ENCODE measurements around the gene SLC2A9. TPM values are rescaled to one million over a fixed set of nuclear protein-coding genes. Genes with fewer than 3 reads are reported as not detected.
"Not testable (repeated sequence)": the region's sequence is repeated elsewhere in the genome, so short reads cannot be mapped to it uniquely, and the experiment has no call there.

Gene SLC2A9
- polyA plus RNA-seq, 4 donors: 9.2 to 10.6 (median 10.3) TPM

DNA sequence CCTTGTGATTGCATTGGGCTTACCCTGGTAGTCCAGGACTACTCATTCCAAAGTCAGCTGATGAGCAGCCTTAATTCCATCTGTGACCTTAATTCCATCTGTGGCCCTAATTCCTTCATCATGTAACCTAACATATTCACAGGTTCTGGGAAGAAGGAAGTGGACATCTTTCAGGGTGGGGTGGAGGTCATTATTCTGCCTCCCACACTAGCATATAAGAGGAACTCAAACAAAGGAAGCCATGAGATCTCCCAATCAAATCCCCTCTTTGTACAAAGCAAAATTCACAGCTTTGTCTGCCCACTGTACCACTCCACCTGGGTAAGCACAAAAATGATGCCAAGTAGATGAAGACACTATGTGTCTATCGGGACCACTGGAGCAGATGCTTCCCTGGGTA is 87.3 kb downstream of the SLC2A9 start:
- DNase-seq (ENCODE audit: low read depth in 4 of 4, low spot score in 3 of 4): no peak

DNA sequence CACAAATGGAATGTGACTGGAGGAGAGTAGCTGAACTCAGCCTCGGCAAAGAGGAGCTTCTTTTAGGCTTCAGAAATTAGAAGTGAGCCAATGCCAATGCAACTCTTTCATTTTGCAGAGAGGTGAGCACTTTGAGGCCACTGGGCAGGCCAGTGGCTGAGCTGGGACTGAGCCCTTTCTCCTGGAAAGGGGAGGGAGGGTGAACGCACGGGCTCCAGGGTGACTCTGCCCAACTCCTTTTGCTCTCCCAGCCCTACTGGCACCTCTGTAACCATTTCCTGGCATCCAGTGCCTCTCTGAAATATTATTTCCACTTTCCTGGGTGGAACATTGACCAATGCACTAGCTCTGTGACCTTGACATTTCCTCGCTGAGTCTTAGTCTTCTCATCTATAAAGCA is 88.1 kb downstream of the SLC2A9 start:
- DNase-seq (ENCODE audit: low read depth in 4 of 4, low spot score in 3 of 4): no peak

DNA sequence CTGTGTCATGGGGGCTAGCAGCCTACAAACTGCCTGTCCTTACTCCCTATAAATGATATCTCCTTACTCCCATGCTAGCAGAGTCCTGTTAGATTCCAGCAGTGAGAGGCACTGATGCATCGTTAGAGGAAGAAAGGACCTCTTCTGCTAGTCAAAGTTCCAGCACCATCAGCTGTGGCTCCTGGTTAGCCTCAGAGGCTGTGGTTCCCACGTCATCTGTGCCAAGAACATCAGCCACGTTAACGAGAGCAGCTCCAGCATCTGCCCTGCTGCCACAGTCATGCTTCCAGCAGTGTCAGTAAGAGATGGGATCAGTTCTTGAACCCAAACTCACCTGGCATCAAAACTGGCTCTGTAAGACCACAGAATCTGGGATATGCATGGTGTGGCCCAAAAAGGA is 88.5 kb downstream of the SLC2A9 start:
- DNase-seq (ENCODE audit: low read depth in 4 of 4, low spot score in 3 of 4): no peak

DNA sequence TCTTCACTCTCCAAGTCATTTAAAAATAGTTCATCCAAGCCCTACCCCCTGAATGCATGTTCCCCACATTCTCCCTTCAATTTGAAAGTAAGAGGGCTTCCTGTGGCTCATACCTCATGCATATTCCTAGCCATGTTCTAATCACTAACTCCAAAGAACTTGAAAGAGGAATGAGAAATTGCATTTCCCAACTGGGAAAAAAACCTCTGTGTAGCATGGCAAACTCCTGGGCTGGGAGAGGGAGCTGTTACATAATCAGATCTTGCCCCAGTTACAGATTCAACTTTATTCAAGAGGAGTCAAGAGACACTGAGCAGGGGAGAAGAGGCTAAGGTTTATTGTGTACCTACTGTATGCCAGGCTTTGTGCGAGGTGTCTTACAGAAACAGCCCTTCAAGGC is 90.2 kb downstream of the SLC2A9 start:
- no peak for DNase-seq (ENCODE audit: low read depth in 4 of 4, low spot score in 3 of 4)

DNA sequence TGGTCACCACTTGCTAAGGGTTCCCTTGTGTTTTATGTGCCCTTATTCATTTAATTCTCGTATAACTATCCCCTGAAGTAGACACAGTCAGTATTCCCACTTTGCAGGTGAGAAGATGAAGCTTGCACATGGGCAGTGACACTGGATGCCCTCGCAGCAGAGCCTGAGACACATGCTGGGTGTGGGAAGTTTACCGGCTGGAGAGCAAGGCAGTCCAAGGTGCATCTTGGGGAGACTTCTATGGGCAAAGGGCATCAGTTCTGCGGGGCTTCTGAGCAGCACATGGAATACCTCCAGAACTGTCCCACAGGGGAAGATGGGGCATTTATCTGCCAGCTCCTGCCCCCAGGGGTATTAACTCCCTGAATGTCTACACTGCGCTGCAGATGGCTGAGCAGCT is 92.2 kb downstream of the SLC2A9 start:
- no peak for DNase-seq (ENCODE audit: low read depth in 4 of 4, low spot score in 3 of 4)

DNA sequence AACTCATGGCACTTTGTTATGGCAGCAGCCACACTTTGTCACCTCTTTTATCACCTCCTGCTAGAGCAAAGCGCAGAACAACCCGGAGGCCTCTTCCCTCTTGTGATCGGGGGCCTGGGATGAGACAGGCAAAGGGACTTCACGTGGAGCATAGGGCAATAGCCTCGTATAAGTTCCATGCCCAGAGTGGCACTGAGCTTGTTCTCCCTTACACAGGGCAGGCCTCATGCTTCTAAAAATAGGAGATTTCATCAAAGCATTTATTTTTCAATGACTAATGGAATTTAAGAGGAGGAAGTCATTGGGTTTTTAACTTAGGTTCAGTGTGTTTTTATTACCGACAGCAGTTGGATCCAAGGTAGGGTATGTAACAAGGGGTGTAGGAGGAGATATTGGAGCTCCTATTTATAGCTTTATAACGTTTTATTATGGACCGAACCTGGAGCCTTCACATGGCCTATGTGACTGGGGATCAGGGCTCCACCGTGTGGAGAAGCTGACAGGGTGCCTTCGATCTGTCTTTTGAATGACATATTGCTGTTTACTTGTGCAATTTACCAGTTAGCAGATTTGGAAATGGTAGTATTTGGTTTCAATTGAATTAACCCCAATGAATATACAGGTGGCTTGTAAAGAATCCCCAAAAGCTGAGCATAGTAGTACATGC is 93.8 kb downstream of the SLC2A9 start:
- no peak for DNase-seq (ENCODE audit: low read depth in 4 of 4, low spot score in 3 of 4)

DNA sequence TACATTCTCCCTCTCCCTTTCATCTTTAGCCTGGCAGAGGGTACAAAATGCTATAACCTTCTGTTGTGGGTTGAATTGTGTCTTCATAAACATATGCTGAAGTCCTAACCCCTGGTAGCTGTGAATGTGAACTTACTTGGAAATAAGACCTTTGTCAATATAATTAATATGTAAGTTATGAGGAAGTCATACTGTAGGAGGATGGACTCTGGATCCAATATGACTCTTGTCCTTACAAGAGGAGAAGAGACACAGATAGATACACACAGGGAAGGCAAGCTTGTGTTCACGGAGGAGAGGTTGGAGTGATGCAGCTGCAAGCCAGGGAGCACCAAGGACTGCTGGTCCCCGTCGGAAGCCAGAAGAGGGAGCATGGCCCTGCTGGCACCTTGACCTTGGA is 94.7 kb downstream of the SLC2A9 start:
- no peak for DNase-seq (ENCODE audit: low read depth in 4 of 4, low spot score in 3 of 4)

DNA sequence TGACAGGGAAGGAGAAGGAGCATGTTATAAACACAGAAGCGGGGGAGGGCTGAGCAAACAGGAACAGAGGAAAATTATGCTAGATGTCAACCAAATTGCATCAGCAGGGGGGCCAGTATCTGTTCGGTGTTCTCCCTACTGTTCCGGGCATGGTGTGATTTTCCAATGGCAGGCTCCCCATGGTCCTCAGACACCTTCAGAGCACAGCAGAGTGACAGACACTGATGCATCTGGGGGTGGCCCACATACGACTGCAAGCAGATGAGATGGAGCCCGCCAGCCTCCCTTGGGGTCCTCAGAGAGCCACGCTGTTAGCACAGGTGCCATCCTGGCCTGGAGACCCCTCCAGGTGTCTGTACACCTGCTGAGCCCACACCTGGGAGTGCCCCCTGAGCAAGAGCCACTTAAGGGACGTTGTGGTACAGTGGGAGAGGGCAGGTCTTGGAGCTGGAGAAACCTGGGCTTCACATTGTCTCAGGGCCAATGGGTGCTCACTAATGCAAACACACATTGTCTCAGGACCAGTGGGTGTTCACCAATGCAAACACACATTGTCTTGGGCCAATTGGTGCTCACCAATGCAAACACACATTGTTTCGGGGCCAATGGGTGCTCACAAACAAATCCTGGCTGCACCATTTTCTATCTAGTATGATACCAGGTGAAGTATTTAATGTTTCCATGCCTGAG is 95.4 kb downstream of the SLC2A9 start:
- DNase-seq (ENCODE audit: low read depth in 4 of 4, low spot score in 3 of 4): no peak

DNA sequence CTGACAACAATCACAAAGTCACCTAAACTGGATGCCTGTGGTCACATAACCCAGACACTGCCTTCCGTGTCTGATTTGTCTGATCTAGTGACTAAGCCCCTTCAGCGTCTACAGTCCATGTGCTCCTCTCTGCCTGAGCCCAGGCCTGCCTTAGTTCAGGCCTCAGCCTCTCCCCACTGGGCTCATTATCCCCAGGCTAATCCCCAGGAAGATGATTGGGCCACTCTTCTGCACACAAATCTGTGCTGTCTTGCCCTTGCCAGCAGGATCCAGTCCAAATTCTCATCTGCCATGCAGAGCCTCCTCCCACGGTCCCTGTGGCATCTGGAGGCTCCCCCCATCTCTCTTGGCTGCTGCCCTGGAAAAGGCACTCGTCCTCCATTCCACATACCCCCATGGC is 96.5 kb downstream of the SLC2A9 start:
- DNase-seq (ENCODE audit: low read depth in 4 of 4, low spot score in 3 of 4): no peak

DNA sequence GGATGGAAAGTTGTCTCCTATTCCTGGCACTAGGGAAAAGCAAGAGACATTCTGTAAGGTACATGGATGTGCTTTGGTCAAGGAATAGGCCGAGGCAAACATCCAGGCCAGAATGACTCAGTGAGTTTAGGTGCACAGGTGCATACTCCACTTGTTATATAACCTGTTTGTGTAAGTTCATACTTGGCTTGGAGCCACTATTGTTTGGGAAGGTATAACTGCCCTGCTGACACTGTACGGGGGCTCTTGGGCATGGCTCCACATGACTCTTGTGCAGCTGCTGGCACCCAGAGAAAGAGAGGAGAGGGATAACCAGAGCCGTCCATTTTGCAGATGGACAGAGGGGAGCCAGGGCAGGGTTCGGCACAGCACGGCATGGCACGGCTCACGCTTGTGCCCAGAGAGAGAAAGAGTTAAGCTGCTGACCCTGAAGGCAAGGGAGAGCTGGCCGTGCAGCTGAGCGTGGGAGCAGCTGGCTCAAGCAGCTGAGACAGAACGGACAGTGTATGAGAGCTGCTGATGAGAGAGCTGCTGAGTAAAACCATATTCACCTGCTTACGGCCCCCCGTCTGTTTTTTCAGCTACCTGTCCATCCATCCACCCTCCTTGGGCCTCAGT is 98.0 kb downstream of the SLC2A9 start:
- DNase-seq (ENCODE audit: low read depth in 4 of 4, low spot score in 3 of 4): no peak

DNA sequence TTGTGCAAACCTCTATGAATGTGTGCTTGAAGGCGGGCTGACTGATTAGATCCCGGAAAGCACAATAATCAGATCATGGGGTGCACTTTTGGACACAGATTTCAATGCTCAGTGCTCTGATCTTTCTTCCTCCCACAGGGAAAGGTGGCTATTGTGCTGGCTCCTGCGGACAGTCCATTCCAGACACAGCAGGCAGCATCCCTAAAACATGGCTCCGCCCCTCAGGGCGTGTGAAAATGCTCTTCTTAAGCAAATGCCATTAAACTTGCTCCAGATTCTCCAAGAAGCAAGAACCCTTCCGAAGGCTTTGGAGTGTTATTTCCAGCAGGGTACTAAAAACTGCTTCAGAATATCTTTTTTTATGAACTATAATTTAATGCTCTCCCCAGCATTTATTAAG is 100.0 kb downstream of the SLC2A9 start:
- no peak for DNase-seq (ENCODE audit: low read depth in 4 of 4, low spot score in 3 of 4)

DNA sequence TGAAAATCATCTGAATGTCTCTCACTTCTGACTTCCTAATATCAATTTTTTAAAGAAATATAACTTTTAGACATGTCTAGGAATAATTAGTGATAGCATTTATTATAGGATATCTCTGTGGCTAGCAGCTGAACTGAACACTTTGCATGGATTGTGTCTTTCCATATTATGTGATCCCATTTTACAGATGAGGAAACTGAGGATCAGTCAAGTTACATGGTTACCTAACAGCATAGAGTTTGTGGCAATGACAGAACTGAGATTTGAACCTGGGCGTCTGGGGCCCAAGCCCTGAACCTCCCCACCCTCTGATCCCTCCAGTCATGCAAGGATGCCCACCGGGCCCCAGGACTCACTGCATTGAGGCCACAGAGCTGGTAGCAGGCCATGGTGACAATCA is 101.3 kb downstream of the SLC2A9 start:
- DNase-seq (ENCODE audit: low read depth in 4 of 4, low spot score in 3 of 4): no peak

DNA sequence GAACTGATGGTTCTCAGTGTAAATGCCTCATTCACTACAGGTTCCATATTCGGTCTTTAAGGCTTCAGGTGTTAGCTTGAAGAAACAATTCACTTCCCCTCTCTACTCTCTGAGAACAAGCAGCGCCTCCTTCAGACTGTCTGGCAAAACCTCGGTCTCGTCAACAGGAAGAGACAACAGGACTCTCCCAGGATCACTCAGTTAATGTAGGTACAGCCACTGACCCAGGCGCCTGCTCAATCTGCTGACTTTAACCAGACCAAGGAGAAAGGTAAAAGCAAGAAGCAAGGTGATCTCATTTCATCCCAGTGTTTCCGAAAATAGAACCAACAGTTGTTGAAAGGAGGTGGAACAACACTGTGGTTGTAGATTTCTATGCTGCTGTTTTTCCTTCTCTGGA is 102.2 kb downstream of the SLC2A9 start:
- DNase-seq (ENCODE audit: low read depth in 4 of 4, low spot score in 3 of 4): no peak

DNA sequence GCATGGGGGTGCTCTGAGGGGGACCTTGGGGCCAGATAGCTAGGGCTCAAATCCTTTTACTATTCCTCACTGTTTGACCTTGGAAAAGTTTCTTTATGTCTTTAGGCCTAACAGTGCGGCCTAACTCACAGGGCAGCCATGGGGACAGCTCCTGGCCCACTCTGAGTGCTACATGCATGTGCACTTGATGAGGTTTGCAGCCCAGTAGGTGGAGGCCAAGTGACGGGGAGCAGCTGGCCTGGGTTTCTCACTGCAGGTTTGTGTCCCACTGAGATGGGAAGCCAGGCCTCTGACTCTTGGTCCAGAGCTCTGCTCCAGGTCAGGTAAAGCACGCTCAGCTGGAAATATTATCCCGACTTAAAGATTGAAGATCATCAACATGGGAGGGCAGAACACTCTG is 102.8 kb downstream of the SLC2A9 start:
- no peak for DNase-seq (ENCODE audit: low read depth in 4 of 4, low spot score in 3 of 4)

DNA sequence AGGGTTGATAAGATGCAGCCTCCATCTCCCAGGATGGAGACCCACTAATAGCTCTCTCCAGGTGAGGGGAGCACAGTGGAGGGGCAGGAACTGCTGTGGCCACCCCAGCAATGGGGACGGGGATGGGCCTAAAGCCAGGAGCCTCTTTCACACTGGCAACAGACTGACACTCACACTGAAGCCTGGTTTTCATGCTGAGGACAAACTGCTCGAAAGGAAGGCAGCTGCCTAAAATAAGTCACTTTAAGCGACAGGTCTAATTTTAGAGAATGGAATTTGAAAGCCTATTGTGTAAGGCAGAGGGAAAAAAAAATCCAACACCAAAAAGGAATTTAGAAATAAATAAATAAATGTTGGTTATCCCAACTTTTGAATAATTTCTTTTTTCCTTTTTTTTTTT is 104.4 kb downstream of the SLC2A9 start:
- no peak for DNase-seq (ENCODE audit: low read depth in 4 of 4, low spot score in 3 of 4)

DNA sequence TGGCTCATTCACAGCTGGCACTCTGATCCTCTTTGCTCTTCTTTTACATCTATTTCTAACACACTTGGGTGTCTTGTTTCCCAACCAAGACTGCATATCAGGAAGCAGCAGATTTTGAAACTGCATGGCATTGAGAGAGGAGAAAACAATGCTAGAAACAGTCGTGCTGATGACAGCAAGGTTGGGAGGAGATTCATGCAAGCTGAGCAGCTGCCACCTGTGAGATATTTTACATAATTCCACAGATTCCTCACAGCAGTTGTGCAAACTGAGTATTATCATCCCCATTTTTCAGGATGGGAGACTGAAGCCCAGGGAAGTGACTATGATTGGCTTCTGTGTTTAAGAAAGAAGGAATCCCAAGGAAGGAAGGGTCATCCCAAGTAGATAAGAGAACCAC is 105.0 kb downstream of the SLC2A9 start:
- no peak for DNase-seq (ENCODE audit: low read depth in 4 of 4, low spot score in 3 of 4)

DNA sequence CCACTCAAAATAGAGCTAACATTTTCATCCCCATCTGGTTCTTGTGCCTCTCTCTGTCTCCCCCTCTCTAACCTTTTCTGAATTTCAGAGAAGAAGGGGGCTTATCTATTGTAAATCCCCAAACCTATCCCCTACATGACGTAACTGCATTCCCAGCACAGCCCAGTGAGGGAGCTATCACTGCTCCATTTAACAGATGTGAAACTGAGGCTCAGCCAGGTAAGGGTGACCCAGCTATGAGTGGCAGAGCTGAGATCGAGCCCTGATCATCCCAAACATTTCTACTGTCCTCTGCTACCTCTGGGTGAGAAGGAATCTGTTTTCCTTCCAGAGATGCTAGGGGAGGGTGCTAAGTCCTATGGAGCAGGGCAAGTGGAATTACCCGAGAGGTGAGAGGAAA is 107.5 kb downstream of the SLC2A9 start:
- DNase-seq (ENCODE audit: low read depth in 4 of 4, low spot score in 3 of 4): no peak

DNA sequence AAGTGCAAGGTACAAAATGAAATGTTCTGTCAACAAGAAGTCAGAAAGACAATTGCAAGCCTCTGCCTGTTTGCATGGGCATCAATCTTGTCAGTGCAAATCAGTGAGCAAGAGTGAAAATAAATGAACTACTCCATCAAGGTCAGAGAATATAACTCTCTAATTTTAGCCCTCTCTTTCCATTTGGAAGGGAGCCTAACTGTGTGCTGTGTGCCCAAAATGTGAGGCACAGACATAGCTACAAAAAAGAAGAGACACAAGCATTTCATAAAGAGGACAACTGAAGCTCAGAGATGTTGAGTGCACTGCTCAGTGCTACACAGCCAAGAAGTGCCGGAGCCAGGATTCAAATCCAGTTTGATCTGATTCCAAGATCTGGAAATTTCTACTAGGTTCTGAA is 114.3 kb downstream of the SLC2A9 start:
- no peak for DNase-seq (ENCODE audit: low read depth in 4 of 4, low spot score in 3 of 4)

DNA sequence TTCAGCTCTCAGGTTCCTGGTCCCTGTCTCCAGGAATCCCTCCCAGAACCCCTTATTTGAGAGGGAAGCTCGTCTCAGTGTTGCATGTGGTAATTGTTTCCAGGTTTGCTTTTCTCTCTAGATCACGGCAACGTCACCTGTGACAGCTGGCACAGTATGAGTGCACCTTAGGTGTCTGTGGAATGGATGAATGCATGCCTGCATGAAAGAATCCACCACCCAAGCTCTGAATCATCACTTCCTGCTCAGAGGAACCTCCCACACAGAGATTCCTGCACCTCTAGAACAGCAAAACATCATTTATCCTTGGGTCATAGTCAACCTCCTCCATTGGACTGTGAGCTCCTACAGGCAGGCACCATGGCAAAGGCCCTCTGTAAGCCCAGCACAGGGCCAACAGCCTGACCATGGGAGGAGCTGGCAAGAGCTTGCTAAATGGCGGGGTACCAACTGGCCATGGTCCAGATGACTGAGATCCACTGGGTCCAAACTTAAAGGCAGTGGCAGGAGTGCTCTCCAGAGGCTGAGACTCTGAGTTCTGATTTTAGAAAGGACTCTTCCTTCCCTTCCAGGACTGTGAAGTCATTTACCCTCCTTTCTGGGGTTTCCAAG is 116.2 kb downstream of the SLC2A9 start:
- no peak for DNase-seq (ENCODE audit: low read depth in 4 of 4, low spot score in 3 of 4)

DNA sequence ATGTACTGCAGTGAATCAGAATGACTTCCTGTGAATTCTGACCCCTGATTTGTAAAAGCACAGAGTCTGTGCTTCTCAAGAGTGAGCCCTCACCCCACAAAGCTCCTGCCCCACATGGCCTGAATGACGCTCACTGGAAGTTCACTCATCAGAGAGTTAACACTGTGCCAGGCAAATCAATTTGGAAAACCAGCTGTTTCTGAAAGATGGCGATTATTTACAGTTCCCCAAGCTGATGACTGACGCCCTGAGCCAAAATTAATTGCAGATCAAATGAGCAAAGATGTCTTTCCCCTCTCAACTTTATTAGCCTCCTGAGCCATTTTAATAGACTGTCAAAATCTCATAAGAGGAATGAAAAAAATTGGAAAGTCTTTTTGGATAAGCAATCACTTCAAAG is 118.0 kb downstream of the SLC2A9 start:
- no peak for DNase-seq (ENCODE audit: low read depth in 4 of 4, low spot score in 3 of 4)

DNA sequence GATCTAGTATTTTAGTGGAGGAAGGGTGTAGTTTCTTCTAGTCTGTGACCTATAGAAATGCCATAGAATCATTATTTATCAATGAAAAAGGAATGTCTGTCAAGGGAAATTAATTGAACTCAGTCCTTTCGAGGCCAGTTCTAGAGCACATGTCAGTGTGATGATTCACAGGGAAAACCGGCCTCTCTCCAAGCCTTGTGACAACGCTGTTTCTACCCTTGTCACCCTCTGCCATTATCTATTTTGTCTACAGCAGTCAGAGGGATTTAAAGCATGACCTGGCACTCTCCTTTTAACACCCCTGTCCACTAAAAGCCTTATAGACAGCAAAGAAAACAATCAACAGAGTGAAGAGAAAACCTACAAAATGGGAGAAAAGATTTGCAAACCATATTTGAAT is 120.0 kb downstream of the SLC2A9 start:
- no peak for DNase-seq (ENCODE audit: low read depth in 4 of 4, low spot score in 3 of 4)

DNA sequence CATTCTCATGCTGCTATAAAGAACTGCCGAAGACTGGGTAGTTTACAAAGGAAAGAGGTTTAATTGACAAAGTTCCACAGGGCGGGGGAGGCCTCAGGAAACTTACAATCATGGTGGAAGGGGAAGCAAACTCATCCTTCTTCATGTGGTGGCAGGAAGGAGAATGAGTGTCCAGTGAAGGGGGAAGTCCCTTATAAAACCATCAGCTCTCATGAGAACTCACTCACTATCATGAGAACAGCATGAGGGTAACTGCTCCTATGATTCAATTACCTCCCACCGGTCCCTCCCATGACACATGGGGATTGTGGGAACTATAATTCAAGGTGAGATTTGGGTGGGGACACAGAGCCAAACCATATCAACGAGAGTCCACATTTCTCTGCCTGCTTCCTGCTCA is 120.7 kb downstream of the SLC2A9 start:
- not testable (repeated sequence) for DNase-seq (ENCODE audit: low read depth in 4 of 4, low spot score in 3 of 4)

Data from right renal pelvis (tissue), 4 donors.